ENCODE measurements around the gene HAPSTR1.

DNA sequence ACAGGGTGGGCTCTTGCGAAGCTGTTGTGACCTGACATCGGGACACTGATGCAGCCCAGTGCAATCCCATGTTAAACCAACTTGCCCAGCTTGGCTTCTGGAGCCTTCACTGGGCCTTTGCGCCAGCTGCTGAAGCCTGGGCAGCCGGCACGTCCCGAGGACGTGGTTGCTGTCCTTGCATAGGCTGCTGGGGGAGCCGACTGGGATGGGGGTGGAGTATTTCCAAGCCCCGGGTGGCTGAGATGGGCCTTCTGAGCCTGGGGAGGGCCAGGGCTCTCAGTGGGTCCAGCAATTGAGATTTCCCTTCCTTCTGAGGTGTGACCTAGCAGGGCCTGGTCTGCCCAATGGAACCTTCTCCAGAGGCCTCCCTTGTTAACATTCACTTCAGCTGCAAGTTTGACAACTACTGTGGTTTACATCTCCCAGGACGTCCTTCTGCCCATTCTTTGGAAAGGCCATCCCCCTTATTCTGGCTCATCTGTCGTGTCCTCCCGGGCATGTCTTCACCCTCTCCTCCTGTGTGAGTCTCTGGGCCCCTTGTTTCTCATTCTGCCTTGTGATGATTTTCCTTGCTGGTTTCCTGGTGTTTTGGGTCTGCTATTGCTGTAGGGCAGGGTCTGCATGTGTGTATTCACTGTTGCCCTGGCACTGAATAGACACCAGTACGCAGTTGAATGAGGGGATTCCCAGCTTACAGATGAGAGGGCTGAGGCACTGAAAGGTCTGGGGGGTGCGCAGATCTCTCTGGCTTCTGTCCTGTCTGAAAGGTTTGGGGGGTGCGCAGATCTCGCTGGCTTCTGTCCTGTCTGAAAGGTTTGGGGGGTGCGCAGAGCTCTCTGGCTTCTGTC is 34.4 kb downstream of the HAPSTR1 start:
- TF ChIP-seq POLR2AphosphoS5 (IDR thresholded peaks at IDR 0.05; ENCODE audit: low read depth, low read length) = no peak
- TF ChIP-seq, protein P1, sequence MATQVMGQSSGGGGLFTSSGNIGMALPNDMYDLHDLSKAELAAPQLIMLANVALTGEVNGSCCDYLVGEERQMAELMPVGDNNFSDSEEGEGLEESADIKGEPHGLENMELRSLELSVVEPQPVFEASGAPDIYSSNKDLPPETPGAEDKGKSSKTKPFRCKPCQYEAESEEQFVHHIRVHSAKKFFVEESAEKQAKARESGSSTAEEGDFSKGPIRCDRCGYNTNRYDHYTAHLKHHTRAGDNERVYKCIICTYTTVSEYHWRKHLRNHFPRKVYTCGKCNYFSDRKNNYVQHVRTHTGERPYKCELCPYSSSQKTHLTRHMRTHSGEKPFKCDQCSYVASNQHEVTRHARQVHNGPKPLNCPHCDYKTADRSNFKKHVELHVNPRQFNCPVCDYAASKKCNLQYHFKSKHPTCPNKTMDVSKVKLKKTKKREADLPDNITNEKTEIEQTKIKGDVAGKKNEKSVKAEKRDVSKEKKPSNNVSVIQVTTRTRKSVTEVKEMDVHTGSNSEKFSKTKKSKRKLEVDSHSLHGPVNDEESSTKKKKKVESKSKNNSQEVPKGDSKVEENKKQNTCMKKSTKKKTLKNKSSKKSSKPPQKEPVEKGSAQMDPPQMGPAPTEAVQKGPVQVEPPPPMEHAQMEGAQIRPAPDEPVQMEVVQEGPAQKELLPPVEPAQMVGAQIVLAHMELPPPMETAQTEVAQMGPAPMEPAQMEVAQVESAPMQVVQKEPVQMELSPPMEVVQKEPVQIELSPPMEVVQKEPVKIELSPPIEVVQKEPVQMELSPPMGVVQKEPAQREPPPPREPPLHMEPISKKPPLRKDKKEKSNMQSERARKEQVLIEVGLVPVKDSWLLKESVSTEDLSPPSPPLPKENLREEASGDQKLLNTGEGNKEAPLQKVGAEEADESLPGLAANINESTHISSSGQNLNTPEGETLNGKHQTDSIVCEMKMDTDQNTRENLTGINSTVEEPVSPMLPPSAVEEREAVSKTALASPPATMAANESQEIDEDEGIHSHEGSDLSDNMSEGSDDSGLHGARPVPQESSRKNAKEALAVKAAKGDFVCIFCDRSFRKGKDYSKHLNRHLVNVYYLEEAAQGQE (IDR thresholded peaks at IDR 0.05; ENCODE audit: insufficient read depth in 1 of 2, low read depth in 2 of 2, low read length in 2 of 2) = no peak
- no peak for TF ChIP-seq SIN3A (IDR thresholded peaks at IDR 0.05; ENCODE audit: borderline replicate concordance, insufficient read depth, low read length)
